HL-60 (cell line): ENCODE measurements around the gene TCTN1.

Experiments
- CTCF ChIP-seq: IDR thresholded peaks from one replicate; pipeline ENCODE4 v1.5.1; 2011; ENCODE audit warnings: low read length, control low read depth, inconsistent platforms; ENCODE audit not compliant: insufficient read depth
- GABPA ChIP-seq: IDR thresholded peaks from 2 replicates; pipeline ENCODE4 v1.6.1; 2012; ENCODE audit warnings: low read depth
- POLR2AphosphoS5 ChIP-seq: IDR thresholded peaks from 2 replicates; pipeline ENCODE4 v1.6.1; 2012; ENCODE audit warnings: low read depth
- SPI1 ChIP-seq: IDR thresholded peaks from 2 replicates; pipeline ENCODE4 v1.6.1; 2012; ENCODE audit warnings: low read depth, mild to moderate bottlenecking, borderline replicate concordance

DNA sequence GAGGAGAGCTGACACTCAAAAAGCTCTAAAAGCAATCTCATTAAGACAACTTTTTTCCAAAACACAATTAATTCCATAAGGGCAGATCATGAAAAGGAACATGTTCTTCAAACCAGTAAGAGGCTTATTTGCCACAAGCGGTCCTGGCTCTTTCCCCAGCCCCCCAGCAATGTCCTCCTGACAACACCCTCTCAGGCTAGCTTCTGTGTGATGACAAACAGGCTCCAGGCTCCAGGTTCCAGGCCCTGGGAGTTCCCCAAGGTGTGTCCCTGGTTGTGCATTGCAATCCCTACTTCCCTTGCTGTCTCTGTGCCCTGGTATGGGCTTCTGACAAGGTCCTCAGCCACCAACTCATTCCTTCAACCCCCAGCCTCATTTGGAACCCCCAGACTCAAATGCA is 66.1 kb downstream of the TCTN1 start:
- TF ChIP-seq CTCF, result no peak
- TF ChIP-seq POLR2AphosphoS5, result no peak
- TF ChIP-seq SPI1, result no peak
- no peak for TF ChIP-seq GABPA
